NAMALWA (cell line): ENCODE results near the gene MOB2.
"Not testable (repeated sequence)": the region's sequence is repeated elsewhere in the genome, so short reads cannot be mapped to it uniquely, and the experiment has no call there.

Experiments
- DNase-seq: peaks from one replicate; pipeline ENCODE4 v3.0.0-alpha.2; 2015; ENCODE audit warnings: low spot score

The MOB2 gene

DNA sequence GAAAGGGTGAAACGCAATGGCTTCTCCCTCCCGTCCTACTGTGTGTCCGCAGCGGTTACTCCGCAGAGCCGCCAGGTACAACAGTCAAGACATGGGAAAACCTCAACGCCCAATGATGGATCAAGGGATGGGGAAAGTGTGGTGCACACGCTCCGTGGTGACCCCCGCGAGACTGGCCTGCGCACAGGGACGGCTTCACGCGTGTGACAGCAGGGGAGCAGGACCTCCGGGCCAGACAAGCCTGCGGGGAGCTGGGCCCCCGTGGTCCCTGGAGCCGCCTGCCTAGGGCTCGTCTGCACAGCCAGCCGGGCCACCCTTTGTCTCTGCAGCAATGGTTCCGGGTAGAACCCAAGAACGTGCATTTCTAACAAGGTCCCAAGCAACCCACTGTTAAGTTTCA lies 31.7 kb upstream of the MOB2 start:
- DNase-seq = no peak

DNA sequence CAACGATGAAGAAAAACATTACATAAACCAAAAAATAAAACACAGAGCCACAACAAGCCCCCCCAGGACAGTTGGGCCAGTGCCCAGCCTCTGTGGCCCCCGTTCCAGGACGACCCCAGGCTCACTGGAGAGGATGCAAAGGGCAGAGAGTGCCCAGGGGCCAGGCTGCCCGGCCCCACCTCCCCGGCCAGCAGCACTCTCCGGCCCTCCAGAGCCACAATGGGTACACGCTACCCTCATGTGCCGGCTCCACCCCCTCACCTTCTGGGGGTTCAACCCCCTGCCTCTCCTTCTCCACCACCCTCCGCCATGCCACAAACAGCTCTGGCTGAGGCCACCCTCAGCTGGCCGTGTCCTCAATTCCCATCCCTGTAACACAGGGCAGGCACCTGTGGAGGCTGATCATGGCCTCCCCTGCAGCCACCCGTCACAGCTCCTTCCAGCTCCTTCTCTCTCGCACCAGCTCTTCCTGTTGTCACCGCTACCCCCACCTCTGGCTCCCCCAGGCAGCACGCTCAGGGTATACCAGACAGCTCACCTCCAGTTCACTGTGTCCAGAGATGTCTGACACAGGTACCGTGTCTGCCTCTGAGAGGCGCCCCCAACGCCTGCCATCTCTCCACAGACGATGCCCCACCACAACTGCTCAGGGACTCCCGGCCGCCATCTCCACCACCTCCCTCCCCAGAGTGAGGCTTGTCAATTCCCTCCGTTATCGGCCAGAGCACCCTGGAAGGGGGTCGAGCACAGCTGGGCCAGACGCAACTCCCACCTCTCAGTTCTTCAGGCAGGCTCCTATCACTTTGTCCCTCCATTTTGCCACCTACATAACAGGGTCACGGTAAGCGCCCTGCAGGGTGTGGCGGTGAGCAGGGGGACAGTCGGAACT lies 30.8 kb upstream of the MOB2 start:
- no peak for DNase-seq

DNA sequence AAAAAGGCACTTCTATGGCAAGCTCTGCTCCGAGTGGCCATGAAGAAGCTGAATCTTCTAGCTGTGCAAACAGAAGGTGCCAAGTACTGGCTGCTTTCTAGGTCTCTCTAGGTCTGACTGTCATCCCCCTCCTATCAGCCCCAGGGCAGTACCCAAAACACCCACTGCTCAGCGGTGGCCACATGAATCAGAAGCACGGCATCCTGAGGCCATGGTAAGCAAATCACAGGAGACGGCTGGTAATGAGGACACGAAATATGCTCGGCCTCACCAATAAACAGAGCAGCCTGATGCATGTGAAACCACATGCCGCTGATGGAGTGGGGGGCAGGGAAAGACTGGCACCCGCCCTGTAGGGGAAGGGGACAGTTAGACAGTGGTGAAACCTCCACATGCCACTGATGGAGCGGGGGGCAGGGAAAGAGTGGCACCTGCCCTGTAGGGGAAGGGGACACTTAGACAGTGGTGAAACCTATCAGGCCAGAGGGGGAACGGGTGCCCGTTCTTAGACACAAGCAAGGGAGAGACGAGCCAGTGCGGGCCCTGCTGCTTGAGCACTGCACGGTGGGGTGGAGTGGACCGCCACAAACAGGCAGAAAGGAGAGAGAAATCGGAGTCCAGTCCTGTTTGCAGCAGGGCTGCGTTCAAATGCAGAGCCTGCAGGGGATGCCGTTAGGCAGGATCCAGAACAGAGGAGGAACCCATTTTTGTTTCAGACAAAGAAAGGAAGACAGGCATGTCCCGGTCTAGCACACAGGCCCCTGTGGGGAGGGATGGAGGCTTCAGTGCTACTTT lies 29.9 kb upstream of the MOB2 start:
- DNase-seq = no peak

DNA sequence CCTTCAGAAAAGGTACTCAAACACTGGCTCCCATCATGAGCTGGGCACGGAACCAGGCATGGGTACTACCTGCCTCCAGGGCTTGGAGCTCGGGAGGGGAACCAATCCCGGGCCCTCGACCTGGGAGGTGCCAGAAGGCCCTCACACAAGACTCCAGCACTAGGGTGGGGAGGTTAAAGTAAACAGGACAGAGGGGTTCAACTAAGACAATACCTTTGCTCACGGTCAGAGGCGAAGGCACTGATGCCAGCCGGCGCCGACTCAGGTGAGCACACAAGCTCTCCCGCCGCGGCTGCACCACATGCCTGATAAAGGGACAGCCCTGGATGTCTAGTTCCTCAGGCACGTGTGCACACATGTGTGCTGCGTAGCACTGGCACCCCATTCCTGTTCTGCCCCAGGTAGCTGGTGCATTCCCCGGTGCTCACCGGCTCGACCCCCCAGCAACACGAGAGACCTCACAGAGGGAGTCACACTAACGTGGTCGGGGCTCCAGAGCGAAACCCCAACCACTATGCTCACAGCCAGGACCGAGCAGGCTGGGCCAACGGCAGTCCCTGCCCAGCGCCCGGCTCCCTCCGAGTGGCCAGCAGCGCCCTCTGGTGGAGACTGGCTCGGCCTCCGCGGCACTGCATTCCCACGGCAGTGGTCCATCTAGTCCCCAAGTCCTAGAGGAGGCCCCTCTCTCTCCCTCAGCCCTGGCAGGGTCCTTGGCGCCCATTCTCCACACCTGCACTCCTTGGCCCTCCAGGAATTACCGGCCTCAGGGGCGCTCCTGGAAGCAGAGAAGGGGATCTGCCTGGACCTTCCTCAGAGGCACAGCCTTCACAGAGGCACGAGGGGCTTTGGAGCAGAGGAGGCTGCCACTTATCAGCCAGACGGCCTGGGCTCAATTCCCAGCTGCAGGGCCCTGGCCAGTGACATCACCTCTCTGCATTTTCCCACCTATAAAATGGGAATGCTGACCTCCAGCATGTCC lies 28.8 kb upstream of the MOB2 start:
- DNase-seq = peak; percentile 67

DNA sequence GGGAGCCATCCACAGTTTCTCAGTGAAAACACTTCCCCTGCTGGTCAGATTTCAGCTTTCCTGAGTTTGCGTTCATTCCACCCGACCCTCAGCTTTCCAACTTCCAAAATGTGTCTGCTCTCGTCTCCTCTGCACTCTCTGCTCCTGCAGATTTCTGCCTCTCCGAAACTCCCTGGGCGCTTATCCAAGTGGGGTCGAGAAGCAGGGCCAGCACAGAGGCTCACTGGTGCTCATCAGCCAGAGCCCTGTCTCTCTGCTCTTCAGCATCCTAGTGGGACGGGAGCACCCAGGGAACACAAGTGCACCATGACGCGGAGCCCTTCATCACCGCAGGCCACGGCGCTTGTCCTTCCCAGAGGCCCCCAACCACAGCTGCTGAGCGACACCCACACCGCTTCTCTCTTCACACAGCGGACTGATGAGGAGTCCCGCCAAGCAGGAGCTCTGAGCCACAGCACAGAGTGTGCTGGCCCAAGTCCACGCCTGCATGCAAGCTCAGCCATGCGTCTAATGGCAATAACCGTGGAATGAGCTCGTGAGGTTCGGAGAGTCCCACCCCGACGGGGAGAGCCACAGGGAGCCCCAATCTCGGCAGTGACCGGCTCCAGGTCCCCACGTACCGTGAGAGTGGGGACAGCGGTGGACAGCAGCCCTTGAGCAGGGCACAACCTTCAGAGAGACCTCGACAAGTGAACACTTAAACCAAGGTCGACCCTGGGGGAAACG lies 27.9 kb upstream of the MOB2 start:
- no peak for DNase-seq

DNA sequence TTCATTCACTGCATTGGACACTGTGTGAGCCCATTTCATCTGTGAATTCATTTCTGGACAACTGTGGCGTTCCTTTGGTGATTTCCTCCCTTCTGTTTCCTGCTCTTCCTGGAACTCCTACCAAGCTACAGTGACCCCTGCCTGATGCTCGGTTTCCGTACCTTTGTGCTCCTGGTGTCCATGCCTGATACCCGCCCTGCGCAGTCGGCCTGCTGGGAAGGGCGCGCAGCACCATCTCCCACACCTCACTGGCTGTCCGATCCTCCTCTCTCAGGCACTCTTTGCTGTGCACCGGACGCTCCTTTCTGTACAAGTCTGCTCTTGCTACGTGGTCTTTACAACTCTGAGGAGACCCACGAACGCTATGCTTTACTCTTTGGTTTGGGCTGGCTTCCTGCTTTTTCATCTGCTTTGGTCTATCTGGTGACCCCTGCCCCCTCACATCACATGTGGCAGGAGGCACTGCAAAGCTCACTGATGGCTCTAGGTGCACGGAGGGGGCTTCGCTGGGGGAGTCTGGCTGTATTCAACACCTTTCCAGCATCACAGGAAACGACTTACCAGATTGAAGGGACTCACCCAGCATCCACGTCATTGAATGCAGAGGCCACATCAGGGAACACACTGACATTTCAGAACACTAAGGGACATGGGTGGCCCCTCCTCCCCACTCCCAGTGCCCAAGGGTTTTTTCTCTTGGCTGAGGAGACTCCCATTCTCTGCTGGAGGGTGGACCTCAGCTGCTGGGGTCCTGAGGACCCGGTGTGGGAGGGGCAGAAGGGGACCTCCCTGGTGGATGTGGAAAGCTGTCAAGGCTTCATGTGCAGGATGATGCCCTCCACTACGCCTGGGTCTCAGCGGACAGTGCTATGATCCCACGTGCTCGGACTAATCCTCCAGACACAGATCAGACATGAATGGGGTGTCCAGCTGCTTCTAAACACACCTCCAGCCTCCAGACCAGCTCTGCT lies 27.0 kb upstream of the MOB2 start:
- DNase-seq = no peak

DNA sequence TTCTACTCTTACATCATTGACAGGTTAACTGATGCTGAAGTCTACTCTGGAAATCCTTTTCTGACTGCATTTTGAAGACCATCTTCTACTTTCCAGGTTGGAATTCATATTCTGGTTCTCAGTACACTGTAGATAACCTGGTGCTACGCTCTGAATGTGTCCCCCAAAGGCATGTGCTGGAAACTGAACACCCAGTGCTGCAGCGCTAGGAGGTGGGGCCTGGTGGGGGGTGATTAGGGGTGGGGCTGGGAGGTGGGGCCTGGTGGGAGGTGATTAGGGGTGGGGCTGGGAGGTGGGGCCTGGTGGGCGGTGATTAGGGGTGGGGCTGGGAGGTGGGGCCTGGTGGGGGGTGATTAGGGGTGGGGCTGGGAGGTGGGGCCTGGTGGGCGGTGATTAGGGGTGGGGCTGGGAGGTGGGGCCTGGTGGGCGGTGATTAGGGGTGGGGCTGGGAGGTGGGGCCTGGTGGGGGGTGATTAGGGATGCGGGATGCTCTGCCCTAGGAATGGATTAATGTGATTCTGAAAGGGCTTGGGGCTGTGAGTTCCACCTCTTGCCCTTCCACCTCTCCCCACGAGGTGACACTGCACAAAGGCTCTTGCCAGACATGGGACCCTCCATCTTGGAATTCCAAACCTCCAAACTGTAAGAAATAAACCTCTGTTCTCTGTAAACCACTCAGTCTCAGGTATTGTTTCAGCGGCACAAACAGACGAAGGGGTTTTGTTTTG lies 26.1 kb upstream of the MOB2 start:
- DNase-seq = peak; percentile 68

DNA sequence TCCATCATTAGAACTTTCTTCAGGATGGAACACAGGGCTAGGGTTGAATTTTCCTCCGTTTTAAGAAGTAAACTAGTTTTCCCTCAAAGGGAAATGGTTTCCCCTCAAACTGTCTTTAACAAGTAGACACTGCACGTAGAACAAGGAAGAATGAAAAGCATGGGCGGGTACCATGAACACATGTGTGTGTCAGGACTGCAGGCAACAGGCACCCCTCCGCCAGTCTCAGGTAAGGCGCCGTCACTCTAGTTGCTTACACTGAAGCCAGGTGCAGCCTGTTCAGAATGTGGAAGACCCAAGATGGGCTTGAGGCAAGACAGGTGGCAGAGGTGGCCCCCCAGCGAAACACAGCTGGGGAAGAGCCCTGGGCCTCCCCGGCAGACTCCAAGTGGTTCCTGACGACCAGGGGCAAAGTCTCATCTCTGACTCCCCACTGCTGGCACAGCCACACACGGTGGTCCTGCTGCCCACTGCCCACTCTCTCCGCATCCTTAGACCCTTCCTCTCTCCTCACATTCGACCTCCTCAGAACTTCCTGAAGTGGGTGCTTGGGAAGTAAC lies 25.4 kb upstream of the MOB2 start:
- no peak for DNase-seq

DNA sequence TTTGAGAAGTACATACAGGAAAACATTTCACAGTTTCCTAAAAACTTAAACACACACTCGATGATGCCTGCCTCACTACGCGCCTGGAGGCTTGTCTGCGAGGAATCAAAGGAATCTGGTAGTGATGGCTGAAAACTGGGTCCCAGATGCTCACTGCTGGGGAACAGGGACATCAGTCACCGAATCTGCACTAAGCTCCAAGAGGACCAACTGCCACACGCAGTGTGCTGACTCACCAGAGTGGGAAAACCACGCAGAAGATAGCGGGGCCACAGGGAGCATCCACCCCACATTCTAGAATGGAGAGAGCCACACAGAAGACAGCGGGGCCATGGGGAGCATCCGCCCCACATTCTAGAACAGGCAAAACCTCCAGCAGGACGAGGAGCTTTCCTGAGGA lies 24.3 kb upstream of the MOB2 start:
- no peak for DNase-seq

DNA sequence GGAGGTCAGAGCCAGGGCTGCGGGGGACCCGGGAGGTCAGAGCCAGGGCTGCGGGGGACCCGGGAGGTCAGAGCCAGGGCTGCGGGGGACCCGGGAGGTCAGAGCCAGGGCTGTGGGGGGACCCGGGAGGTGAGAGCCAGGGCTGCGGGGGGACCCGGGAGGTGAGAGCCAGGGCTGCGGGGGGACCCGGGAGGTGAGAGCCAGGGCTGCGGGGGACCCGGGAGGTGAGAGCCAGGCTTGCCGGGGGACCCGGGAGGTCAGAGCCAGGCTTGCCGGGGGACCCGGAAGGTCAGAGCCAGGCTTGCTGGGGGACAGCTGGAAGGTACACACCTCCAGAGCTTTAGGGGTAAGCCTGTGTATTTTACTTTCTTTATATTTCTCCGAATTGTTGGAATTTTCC lies 23.8 kb upstream of the MOB2 start:
- DNase-seq = not testable (repeated sequence)

DNA sequence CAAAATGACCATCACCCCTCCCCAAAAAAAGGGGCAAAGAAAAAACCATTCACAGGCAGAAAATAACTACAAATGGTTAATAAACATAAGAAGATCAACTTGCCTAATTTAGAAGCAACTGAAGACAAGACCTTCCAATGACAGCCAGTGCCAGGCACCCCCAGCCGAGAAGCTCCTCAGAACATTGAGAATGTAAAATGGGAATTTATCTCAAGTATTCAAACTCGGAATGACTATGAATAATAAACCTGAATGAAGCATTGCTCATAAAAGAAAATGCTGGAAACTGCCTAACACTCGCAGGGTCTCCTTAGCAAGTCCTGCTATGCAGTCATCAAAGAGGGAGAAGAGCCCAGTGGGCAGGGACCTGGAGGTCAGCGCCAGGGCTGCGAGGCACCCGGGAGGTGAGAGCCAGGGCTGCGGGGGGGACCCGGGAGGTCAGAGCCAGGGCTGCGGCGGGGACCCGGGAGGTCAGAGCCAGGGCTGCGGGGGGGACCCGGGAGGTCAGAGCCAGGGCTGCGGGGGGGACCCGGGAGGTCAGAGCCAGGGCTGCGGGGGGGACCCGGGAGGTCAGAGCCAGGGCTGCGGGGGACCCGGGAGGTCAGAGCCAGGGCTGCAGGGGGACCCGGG lies 23.2 kb upstream of the MOB2 start:
- no peak for DNase-seq

DNA sequence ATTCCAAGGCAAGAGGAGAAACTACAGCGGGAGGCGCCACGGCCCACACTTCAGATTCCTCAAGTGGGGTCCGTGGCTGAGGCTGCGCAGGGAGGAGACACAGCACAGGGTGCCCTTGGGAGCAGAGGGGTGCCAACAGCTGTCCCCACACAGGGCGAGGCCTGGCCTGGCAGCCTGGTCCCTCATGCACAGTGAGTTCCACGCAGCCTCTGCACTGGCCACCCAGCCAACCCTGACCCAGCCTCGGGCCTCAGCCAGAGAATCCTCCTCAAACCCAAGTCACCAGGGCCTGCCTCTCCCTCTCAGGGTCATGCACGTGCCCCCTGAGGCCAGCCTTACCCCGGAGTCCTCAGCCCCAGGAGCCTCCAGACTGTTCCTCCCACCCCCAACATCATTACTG lies 22.4 kb upstream of the MOB2 start:
- no peak for DNase-seq

DNA sequence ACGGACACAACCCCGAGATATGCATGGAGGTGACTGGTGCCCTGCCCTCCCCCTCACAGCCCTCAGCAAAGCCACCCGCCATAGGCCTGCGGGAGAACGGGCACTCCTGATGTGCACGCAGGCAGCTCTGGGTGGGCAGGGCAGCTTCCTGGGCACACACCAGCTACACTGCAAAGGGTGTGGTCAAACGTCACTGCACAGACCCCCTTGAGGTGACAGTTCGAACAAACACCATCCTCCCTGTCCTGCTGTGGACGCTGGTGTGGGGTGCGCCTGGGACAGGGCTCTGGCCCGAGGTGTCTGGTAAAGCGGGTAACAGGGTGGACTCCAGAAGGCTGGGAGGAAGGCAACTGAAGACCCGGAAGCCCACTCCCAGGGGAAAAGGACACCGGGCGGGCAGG lies 21.9 kb upstream of the MOB2 start:
- DNase-seq = no peak

DNA sequence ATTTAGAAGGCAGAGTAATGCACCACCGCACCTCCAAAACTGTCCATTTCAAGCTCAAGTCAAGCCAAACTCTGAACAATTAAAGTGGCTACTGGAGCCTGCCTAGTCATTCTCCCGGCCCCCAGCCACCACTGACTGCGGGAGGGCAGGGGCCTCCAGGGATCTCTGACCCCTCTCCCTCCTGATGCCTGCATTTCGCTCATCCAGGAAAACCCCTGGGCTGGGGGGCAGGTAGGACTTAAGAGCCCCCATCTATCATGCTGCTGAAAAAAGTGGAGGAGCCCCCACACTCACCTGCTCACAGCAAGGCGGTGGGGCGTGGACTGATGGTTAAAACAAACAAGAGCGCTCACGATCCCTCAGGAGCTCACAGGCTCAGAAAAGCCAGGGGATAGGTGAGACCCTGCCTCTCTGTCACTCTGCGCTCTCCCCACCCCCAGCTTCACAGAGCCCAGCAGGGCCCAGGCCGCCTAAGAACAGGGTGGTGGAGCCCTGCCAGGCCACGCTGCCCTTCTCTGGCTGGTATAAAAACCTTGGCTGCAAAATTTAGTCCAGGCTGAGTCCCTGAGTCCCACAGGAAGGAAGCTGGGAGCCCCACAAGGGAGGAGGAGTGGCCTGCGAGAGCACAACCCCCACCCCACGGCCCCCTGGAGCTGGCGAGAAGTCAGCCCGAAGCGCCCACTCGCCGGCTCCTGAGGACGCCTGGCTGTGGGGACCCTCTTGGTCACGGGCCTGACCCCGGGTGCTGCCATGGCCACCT lies 21.0 kb upstream of the MOB2 start:
- no peak for DNase-seq

DNA sequence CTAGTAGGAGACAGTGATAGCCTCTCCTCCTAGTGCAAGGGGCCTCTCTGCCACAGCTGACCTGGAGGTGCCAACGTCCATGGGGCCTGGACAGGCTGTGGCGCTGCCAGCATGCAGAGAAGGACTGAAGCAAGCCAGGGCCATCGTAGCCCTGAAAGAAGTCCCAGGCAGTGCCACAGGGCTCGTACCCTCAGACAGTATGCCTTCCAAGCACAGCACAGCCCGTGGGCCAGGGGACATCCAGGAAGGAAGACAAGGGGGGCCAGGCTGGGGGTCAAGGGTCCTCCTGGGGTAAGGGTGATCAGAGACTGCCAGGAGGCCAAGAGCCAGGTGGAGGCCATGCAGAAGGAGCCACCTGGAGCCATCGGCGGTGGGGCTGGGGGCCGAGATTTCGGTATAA lies 20.4 kb upstream of the MOB2 start:
- no peak for DNase-seq

DNA sequence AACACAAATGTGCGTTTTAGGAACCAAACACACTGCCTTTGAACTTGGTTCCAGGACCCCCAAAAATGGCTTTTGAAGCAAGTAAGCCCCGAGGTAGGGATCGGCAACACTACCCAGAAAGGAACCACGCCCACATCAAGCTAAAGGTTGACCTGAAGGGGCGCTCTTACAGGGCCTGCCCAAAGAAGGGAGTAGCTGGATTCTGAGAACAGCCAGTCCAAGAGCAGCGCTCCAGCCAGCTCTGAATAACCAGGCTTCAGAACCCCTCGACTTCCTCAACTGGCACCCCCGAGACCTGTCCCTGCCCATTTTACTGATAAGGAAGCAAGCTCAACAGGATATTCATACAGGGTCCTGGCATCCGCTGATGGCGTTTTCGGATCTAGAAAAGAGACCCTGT lies 18.9 kb upstream of the MOB2 start:
- no peak for DNase-seq

DNA sequence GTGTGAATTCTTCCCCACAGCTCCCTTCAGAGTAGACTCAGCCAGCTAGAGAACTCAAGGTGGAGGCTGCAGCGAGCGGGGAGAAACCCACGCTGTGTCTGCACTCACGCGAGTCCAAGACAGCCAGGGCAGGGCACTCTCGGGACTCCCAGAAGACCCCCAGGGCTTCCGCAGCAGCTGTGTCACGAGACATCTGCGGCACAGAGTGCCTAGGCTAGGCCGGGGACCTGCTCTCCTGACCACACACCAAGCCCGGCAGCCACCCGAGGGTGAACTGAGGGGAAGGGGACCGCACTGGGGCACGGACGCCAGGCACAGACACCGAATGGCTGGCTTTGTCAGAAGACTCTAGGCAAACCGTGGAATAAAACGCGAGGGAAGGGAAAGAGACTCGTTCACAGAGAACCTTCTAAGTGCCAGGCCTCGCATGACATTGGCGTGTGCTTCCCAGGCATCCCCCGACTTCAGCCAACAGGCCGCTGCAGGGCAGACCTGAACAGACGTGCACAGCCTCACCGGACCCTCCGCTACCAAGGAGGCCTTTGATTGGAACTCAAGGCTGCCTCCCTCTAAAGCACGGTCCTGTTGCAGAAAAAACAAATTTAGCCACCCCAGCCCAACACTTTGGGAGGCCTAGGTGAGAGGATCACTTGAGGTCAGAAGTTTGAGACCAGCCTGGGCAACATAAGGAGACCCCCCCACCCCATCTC lies 18.2 kb upstream of the MOB2 start:
- no peak for DNase-seq
